K562 (cell line): Measurements from ENCODE around the gene SCRN1. TPM values are rescaled to one million over a fixed set of nuclear protein-coding genes. Genes with fewer than 3 reads are reported as not detected.

Experiments used
- ATAC-seq: fragments of 200-7000 bp; cut with Tn5 transposase; 3 replicates; pipeline ENCODE4 v1.9.1; 2020; ENCODE audit warnings: moderate library complexity
- BruUV-seq: library from RNA; stranded (reverse); fragments of 400-500 nt; replicated peaks from 2 replicates; lab custom pipeline; 2021; lab: Mats Ljungman, UMichigan
- CTCF ChIA-PET: fragments of 300-600 bp; formaldehyde crosslinking; extraction: SDS; loops from one replicate; lab custom pipeline; 2021; ENCODE audit warnings: low intra/inter-chr PET ratio; lab: Yijun Ruan, JAX
- POLR2A ChIA-PET: fragments of 300-600, 350-650 bp; sonication (Branson Sonifier 250); formaldehyde crosslinking; extraction: SDS; loops from one replicate; lab custom pipeline; 2021; ENCODE audit warnings: antibody characterized with exemption, inconsistent platforms; lab: Yijun Ruan, JAX
- DNase-seq, 4 experiments: peaks; one replicate each; pipeline versions ENCODE4 v3.0.0 to v3.0.0-alpha.2; 2011 to 2018; ENCODE audit warnings: low spot score in 3 of 4, mixed read lengths in 3 of 4; ENCODE audit errors: extremely low read depth in 1 of 4
- FAIRE-seq: peaks from 2 replicates; lab custom pipeline; 2011; peaks lifted over from hg19 to GRCh38; lab: Jason Lieb, UNC
- H2AFZ ChIP-seq: 2 replicates; pipeline ENCODE4 v1.6.0; 2011; ENCODE audit warnings: low read depth, low read length, control low read depth, inconsistent platforms
- H3K27ac ChIP-seq: fragments of 200-600 bp; 3 replicates; pipeline ENCODE4 v1.8.0; 2011; ENCODE audit warnings: low read depth, mild to moderate bottlenecking, control low read depth, inconsistent platforms, low read length, moderate library complexity, mixed read lengths; ENCODE audit errors: extremely low read depth
- H3K27me3 ChIP-seq, 2 experiments: fragments of 300-600 bp in 1 of 2; 2 replicates in 1 of 2; 3 replicates in 1 of 2; pipeline versions ENCODE4 v1.6.0 to v1.8.0; 2011; ENCODE audit warnings: inconsistent platforms in 2 of 2, low read length in 2 of 2, mild to moderate bottlenecking in 1 of 2, mixed read lengths in 1 of 2, moderate library complexity in 1 of 2; ENCODE audit not compliant: control insufficient read depth in 2 of 2, insufficient read depth in 2 of 2
- H3K36me3 ChIP-seq: fragments of 300-600 bp; 3 replicates; pipeline ENCODE4 v1.8.0; 2011; ENCODE audit warnings: mild to moderate bottlenecking, low read length, inconsistent platforms; ENCODE audit not compliant: control insufficient read depth, insufficient read depth
- H3K4me1 ChIP-seq, 2 experiments: fragments of 200-600 bp in 1 of 2; replicated peaks in 1 of 2; 2 replicates in 1 of 2; 3 replicates in 1 of 2; pipeline versions ENCODE4 v1.5.1 to v1.8.0; 2011; ENCODE audit warnings: inconsistent platforms in 2 of 2, low read length in 2 of 2, mild to moderate bottlenecking in 1 of 2, mixed read lengths in 1 of 2, moderate library complexity in 1 of 2; ENCODE audit not compliant: control insufficient read depth in 2 of 2, insufficient read depth in 2 of 2
- H3K4me2 ChIP-seq: 2 replicates; pipeline ENCODE4 v1.6.1; 2011; ENCODE audit warnings: low read length, control low read depth, inconsistent platforms, mixed read lengths; ENCODE audit not compliant: insufficient read depth
- H3K4me3 ChIP-seq: fragments of 200-600 bp; sonication (generic), shearing (Covaris generic); 2 replicates; pipeline ENCODE4 v1.5.1; 2016; ENCODE audit warnings: control low read depth, inconsistent platforms
- H3K79me2 ChIP-seq: fragments of 200-600 bp; 3 replicates; pipeline ENCODE4 v1.8.0; 2011; ENCODE audit warnings: low read length, inconsistent platforms; ENCODE audit not compliant: control insufficient read depth, insufficient read depth
- H3K9ac ChIP-seq, 2 experiments: 2 replicates each; pipeline versions ENCODE4 v1.6.0 to v1.6.1; 2011; ENCODE audit warnings: low read depth in 2 of 2, low read length in 2 of 2, control low read depth in 1 of 2, inconsistent platforms in 1 of 2, mild to moderate bottlenecking in 1 of 2, mixed read lengths in 1 of 2; ENCODE audit not compliant: insufficient read depth in 1 of 2
- H3K9me1 ChIP-seq: one replicate; pipeline ENCODE4 v1.6.0; 2011; ENCODE audit warnings: inconsistent platforms, mild to moderate bottlenecking, low read length, moderate library complexity; ENCODE audit not compliant: control insufficient read depth, insufficient read depth
- H3K9me3 ChIP-seq: replicated peaks from 2 replicates; pipeline ENCODE4 v1.5.1; 2011; ENCODE audit warnings: low read depth, low read length, inconsistent platforms; ENCODE audit not compliant: control insufficient read depth, insufficient read depth
- H4K20me1 ChIP-seq: replicated peaks from 2 replicates; pipeline ENCODE4 v1.6.1; 2011; ENCODE audit warnings: low read length, inconsistent platforms, mixed read lengths; ENCODE audit not compliant: control insufficient read depth, insufficient read depth
- FOS ChIP-seq: IDR thresholded peaks from 3 replicates; pipeline ENCODE4 v1.6.1; 2011; ENCODE audit not compliant: insufficient read length; ENCODE audit errors: extremely low read depth
- KHSRP ChIP-seq: fragments of 450-650 bp; IDR thresholded peaks from 2 replicates; pipeline ENCODE4 v1.6.1; 2017
- RAD21 ChIP-seq, 2 experiments: fragments of 250-450 bp in 1 of 2; fragments of 450-650 bp in 1 of 2; sonication (Bioruptor Pico) in 1 of 2; formaldehyde crosslinking in 1 of 2; IDR thresholded peaks in 1 of 2; conservative IDR thresholded peaks in 1 of 2; 2 replicates each; pipeline versions ENCODE4 v1.4.0 to v1.8.0; 2020 to 2022; ENCODE audit warnings: mild to moderate bottlenecking in 2 of 2, moderate library complexity in 1 of 2
- RUNX1 ChIP-seq: sonication (generic); IDR thresholded peaks from 2 replicates; pipeline ENCODE4 v1.6.1; 2016; ENCODE audit warnings: antibody characterized with exemption, low read depth
- SRSF1 ChIP-seq: fragments of 200-400 bp; formaldehyde crosslinking; IDR thresholded peaks from 2 replicates; pipeline ENCODE4 v1.6.1; 2017; ENCODE audit warnings: mild to moderate bottlenecking, low read depth, low read length, moderate library complexity
- TBP ChIP-seq: optimal IDR thresholded peaks from 2 replicates; pipeline ENCODE3; 2011; ENCODE audit warnings: low read depth, low read length, improper control_type of control experiment
- ZNF134 ChIP-seq: fragments of 250-450 bp; sonication (Bioruptor Pico); conservative IDR thresholded peaks from 2 replicates; pipeline ENCODE4 v1.4.0; 2020
- ZNF583 ChIP-seq: fragments of 250-450 bp; sonication (Bioruptor Pico); IDR thresholded peaks from 2 replicates; pipeline ENCODE4 v1.4.0; 2020
- ZNF780A ChIP-seq: fragments of 250-450 bp; sonication (Bioruptor Pico); IDR thresholded peaks from 2 replicates; pipeline ENCODE4 v1.5.0; 2021; ENCODE audit warnings: mild to moderate bottlenecking
- WGBS: fragments of 100-300 bp; shearing (Covaris generic); methylation state at CpG from one replicate; pipeline ENCODE4 v1.1.6; 2016; ENCODE audit warnings: low coverage, mixed read lengths; ENCODE audit not compliant: insufficient coverage; ENCODE audit errors: missing lambda C conversion rate; 5-methylcytosine and 5-hydroxymethylcytosine counted together
- in situ Hi-C: fragments of 300-500 bp; cut with MboI; formaldehyde crosslinking; loops from 4 replicates; pipeline ENCODE4 v1.15.0; 2018; ENCODE audit warnings: inconsistent platforms, mixed read lengths
- intact Hi-C: fragments of 100-400 bp; cut with micrococcal nuclease; formaldehyde crosslinking; loops from 2 replicates; pipeline ENCODE4 v1.14.2; 2022
- polyA plus RNA-seq, 8 experiments: library from polyadenylated mRNA; depleted of rRNA in 4 of 8; stranded (reverse) in 5 of 8; unstranded in 3 of 8; fragments of >200 nt; fragmentation: Nextera tagmentation in 2 of 8; fragmentation: Illumina TruSeq in 1 of 8; extraction: Ambion mirVana in 2 of 8; extraction: Trizol in 1 of 8; gene quantifications; 2 replicates each; pipeline versions ENCODE4 v1.2.1 to v1.2.3, GENCODE V29; 2011 to 2014; ENCODE audit warnings: inconsistent platforms in 1 of 8, missing spikeins in 1 of 8
- total RNA-seq, 7 experiments: library from RNA; depleted of rRNA in 6 of 7; stranded (reverse); fragments of >200 nt in 6 of 7; fragmentation: Illumina TruSeq in 2 of 7; extraction: Trizol in 2 of 7; gene quantifications; 2 replicates each; pipeline versions ENCODE4 v1.2.1 to v1.2.3, GENCODE V29; 2011 to 2021; ENCODE audit warnings: low replicate concordance in 1 of 7
- TF ChIP-seq, protein P1 (sequence below): fragments of 450-650 bp; IDR thresholded peaks from 2 replicates; pipeline ENCODE4 v1.6.1; 2017; ENCODE audit warnings: antibody characterized with exemption
- TF ChIP-seq, protein P2 (sequence below): fragments of 450-650 bp; IDR thresholded peaks from 2 replicates; pipeline ENCODE4 v1.6.1; 2014; ENCODE audit warnings: low read depth, mild to moderate bottlenecking, moderate library complexity, borderline replicate concordance
- TF ChIP-seq, protein P3 (sequence below), 3 experiments: IDR thresholded peaks in 2 of 3; conservative IDR thresholded peaks in 1 of 3; 2 replicates each; pipeline ENCODE4 v1.5.1; 2011 to 2012; ENCODE audit warnings: low read length in 3 of 3, mild to moderate bottlenecking in 3 of 3, control low read depth in 2 of 3, improper control_type of control experiment in 1 of 3, inconsistent platforms in 1 of 3, low read depth in 1 of 3, mixed read lengths in 1 of 3, moderate library complexity in 1 of 3; ENCODE audit not compliant: insufficient read depth in 2 of 3

SCRN1 gene
- total and polyA plus RNA-seq, 9 of the 15 experiments (the other 6 are each of a cell fraction or from before 2014, with no cell fraction given) = 0.13 to 1.4 (median 0.20) TPM

DNA sequence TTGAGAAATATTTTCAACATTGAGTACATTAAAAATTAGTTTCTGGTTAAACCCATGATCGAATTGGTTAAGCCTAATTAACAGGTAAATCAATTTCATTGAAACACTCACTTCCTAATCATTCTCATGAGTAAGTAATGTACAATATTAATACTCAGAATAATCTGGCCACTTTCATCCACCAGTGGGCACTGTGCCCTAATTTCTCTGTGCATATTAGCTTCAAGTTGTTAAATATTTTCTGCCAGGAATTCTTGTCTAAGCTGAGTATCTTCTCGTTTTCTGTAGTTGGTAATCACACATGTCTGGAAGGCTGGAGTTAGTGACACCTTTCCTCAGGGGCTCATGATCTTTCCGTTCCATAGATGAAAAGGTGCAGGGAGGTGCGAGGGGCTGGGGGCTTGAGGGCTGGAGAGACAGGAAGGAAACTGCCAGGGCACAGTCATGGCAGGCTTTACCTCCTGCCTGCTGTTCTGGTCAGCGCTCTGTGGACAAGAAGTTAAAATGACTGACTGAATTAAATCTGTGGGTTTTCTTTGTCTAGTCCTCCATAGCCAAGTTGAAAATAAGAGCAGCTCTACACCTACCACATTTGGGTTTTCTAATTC, 111.4 kb downstream of the SCRN1 start:
- DNase-seq (peak; percentile 20 to 39 (median 30)), ATAC-seq (peak; percentile 58; the same call in 2 of the 3 replicates), FAIRE-seq (peak; percentile 32)
- Histone ChIP-seq H3K4me1 (peaks cover 0 to 3% of the 10 kb centered on the region in 2 experiments; a peak in 1 of 5 replicates), H3K27ac (no peak overlapping the region), H3K36me3 (no peaks in the 10 kb centered on the region), H3K9me3 (no peaks in the 10 kb centered on the region), H4K20me1 (no peaks in the 10 kb centered on the region), H3K4me2 (no peak overlapping the region), H3K9me1 (no peaks in the 10 kb centered on the region), H3K9ac (no peak overlapping the region), H3K4me3 (no peak overlapping the region), H2AFZ (no peak overlapping the region), H3K27me3 (no peaks in the 10 kb centered on the region), H3K79me2 (no peaks in the 10 kb centered on the region)
- 20% methylated on average over 5 of the region's 5 CpGs for WGBS
- CTCF ChIA-PET = interaction anchor here (0.6 to 1.7 kb wide), 3 partner anchors 43 to 284 kb away, joined by 3 to 7 read pairs (median 3); no protein-coding TSS in a partner anchor
- in situ Hi-C loops (loop anchor here (10.0 kb wide), 1 partner anchor 177 kb away; no protein-coding TSS in a partner anchor), intact Hi-C loops (loop anchor here (2.0 to 5.0 kb wide), 2 partner anchors 43 to 184 kb away; no protein-coding TSS in a partner anchor)
- POLR2A ChIA-PET = interaction anchor here (1.0 kb wide), 1 partner anchor 65 kb away, joined by 3 read pairs; no protein-coding TSS in a partner anchor
- no TSS peak for BruUV-seq
- TF ChIP-seq, protein P1, sequence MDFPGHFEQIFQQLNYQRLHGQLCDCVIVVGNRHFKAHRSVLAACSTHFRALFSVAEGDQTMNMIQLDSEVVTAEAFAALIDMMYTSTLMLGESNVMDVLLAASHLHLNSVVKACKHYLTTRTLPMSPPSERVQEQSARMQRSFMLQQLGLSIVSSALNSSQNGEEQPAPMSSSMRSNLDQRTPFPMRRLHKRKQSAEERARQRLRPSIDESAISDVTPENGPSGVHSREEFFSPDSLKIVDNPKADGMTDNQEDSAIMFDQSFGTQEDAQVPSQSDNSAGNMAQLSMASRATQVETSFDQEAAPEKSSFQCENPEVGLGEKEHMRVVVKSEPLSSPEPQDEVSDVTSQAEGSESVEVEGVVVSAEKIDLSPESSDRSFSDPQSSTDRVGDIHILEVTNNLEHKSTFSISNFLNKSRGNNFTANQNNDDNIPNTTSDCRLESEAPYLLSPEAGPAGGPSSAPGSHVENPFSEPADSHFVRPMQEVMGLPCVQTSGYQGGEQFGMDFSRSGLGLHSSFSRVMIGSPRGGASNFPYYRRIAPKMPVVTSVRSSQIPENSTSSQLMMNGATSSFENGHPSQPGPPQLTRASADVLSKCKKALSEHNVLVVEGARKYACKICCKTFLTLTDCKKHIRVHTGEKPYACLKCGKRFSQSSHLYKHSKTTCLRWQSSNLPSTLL = no peak
- no peak for TF ChIP-seq ZNF780A
- TF ChIP-seq RAD21 (CRISPR knock-in tag; conservative IDR thresholded peaks at IDR 0.05 in 1 of 2, IDR thresholded peaks at IDR 0.05 in 1 of 2) = peak; percentile 61 to 76
- TF ChIP-seq TBP = no peak
- TF ChIP-seq, protein P2, sequence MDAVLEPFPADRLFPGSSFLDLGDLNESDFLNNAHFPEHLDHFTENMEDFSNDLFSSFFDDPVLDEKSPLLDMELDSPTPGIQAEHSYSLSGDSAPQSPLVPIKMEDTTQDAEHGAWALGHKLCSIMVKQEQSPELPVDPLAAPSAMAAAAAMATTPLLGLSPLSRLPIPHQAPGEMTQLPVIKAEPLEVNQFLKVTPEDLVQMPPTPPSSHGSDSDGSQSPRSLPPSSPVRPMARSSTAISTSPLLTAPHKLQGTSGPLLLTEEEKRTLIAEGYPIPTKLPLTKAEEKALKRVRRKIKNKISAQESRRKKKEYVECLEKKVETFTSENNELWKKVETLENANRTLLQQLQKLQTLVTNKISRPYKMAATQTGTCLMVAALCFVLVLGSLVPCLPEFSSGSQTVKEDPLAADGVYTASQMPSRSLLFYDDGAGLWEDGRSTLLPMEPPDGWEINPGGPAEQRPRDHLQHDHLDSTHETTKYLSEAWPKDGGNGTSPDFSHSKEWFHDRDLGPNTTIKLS = no peak
- TF ChIP-seq RUNX1 = no peak
- TF ChIP-seq ZNF583 (CRISPR knock-in tag) = no peak
- TF ChIP-seq, protein P3, sequence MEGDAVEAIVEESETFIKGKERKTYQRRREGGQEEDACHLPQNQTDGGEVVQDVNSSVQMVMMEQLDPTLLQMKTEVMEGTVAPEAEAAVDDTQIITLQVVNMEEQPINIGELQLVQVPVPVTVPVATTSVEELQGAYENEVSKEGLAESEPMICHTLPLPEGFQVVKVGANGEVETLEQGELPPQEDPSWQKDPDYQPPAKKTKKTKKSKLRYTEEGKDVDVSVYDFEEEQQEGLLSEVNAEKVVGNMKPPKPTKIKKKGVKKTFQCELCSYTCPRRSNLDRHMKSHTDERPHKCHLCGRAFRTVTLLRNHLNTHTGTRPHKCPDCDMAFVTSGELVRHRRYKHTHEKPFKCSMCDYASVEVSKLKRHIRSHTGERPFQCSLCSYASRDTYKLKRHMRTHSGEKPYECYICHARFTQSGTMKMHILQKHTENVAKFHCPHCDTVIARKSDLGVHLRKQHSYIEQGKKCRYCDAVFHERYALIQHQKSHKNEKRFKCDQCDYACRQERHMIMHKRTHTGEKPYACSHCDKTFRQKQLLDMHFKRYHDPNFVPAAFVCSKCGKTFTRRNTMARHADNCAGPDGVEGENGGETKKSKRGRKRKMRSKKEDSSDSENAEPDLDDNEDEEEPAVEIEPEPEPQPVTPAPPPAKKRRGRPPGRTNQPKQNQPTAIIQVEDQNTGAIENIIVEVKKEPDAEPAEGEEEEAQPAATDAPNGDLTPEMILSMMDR (IDR thresholded peaks at IDR 0.05 in 2 of 3, conservative IDR thresholded peaks at IDR 0.05 in 1 of 3; ENCODE audit: insufficient read depth in 2 of 3, low read depth in 1 of 3, low read length in 3 of 3) = peak; percentile 46 to 75 (median 50); a peak in 4 of 6 replicates
- TF ChIP-seq FOS = no peak
- no peak for TF ChIP-seq KHSRP
- TF ChIP-seq SRSF1 = no peak
- no peak for TF ChIP-seq ZNF134 (CRISPR knock-in tag)
